HG02943 (cell line): ENCODE results near the gene NAALADL2.
"Not testable (repeated sequence)": the region's sequence is repeated elsewhere in the genome, so short reads cannot be mapped to it uniquely, and the experiment has no call there.

Experiments
- ATAC-seq: cut with Tn5 transposase; IDR thresholded peaks from one replicate; pipeline ENCODE4 v1.9.1; 2021; ENCODE audit warnings: mild to moderate bottlenecking, low read depth, moderate library complexity; ENCODE audit not compliant: unreplicated experiment

The NAALADL2 gene

DNA sequence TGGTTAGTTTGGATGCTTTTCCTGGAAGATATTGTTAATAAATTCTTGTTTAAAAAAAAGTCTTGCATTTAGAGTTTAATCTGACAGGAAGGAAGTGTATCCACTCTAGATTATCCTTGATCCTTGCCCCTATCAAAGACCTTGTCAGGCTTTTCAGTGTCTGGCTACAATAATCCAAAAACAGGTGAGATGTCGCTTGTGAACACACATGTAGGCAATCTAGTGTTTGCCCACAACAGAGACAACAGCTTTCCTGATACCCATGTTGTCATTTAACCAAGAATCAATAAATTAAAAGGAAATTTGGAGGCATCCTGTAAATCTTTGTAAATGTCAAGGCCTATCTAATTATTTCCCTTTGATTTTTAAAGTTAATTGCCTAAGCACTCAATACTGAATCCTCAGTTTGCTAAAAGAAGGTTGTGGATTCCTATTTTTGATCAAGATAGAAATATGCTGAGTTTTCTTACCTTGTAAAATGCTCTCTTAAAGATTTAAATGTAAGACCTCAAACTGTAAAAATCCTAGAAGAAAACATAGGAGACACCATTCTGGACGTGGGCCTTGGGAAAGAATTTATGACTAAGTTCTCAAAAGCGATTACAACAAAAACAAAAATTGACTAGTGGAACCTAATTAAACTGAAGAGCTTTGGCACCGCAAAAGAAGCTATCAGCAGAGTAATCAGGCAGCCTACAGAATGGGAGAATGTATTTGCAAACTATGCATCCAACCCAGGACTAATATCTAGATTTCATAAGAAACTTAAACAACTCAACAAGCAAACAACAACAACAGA, 207.7 kb downstream of the NAALADL2 start:
- no peak for ATAC-seq

DNA sequence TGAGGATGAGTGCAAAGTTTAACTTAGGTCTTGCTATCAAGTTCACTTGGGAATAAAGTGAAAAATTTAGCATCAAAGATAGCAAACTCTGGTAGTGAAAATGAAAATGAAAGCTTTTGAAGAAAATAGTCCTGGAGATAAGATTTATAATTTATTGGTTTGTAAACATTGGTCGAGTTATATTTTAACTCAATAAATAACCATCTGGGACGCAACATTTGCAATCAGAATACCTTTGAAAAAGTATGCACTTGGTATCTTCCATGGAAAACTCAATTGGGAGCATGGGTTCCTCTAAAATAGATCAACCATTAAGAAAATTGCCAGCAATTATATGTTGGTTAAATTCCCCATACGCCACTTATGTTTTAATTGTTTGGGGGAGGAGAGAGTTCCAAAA, 209.5 kb downstream of the NAALADL2 start:
- ATAC-seq, result no peak

DNA sequence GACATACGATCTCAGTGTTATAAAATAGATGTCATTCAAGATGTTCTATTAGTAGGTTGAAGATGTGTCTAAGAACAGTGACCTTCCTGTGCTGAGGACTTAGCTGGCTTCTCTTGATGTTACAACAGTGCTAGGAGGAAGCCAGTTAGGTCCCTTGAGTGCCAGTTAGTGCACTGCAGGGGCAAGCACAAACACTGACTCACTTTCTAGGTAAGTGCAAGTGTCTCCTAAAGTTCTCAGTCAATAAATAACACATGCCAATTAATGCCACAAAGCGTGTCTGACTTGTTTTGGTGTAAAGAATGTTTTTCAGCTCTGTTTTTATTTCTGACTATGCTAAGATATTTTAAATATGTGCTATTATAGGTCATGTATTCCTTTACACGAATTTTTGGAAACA, 211.8 kb downstream of the NAALADL2 start:
- no peak for ATAC-seq

DNA sequence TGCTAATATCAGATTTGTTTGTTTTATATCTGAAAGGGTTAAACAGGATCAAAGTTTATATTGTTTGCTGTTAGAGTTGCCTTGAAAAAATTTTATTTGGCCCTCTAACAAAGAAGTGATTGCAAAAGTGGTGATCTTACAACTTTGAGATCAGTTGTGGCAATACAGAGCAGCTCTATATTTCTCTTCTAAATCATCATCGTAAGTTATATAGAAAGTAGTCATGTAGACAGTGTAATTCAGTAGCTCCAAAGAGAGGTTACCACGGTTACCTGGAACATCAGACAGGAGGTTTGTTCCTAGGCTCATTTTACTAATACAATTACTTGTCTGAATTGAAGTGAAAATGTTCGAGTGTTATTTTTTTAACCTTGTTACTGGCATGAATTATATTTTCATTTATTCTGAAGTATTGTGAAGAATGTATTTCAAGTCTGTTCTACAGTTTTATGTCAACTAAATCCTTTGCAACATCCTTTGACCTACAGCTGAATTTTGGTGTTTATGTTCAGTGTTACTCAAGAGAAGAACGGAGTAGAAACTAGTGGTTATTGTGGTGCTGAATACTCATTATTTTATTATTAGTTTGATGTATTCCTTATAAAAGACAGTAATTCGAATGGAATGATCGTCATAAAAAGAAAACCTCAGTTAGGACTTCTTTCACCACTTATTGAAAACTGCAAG, 214.2 kb downstream of the NAALADL2 start:
- ATAC-seq, result no peak

DNA sequence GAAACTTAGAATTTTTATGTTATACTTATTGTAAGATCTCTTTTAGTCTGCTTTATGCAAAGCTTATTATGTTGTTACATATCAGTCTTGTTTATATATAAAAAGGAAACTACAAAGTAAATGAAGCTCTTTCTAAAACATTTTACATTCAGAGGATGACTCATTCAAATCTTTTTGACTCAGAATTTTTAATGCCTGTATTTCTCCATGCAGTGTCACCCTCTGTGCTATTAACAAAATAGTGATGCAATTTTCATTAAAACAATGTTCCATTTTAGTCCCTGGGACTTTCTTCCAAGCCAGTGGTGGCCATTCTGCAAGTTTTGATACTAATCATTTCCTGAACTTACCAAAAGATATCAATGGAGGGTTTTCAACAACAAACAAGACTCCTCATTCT, 216.1 kb downstream of the NAALADL2 start:
- ATAC-seq, result no peak

DNA sequence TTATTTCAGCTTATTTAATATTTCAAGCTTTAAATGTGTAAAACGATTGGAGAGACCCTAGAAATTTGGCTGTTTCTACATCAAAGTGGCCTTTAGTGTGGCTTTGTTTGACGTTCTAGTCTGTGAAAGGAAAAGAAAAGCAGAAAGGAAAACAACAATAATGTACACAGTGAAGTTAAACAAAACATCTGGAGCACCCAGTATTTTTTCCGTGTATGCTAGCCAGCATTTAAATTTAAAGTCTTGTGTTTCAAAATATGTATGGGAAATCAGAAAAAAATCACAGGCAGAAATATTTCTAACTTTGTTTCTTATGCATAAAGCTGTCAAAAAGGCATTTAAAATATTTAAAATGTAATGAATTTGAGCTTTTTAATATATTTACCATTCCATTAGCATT, 218.1 kb downstream of the NAALADL2 start:
- ATAC-seq, result no peak

DNA sequence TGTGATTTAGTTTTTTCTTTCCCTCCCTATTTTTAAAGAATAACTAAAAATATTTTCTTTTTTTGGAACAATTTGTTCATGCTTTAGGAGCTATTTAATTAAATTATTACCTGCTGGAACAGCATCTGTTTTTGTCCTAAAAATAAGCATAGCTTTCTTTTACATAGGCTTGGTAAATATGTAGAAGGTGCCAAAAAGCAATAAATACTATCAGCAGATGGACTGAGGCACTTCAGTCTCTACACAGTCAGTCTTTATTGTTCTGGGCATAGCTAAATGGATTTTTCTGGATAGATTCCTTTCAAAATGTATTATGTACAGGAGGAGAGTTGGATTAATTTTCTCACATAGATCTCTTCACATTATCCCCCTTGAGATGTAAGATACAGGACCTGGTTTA, 223.5 kb downstream of the NAALADL2 start:
- no peak for ATAC-seq

DNA sequence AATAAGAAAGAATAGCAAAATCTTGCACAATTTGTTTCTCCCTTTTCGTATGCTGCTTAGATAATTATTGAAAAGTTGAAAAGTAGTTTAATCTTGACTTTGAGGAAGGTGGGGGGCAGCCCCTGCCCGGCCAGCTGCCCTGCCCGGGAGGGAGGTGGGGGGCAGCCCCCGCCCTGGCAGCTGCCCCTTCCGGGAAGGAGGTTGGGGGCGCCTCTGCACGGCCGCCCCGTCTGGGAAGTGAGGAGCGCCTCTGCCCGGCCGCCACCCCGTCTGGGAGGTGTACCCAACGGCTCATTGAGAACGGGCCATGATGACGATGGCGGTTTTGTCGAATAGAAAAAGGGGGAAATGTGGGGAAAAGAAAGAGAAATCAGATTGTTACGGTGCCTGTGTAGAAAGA, 228.0 kb downstream of the NAALADL2 start:
- ATAC-seq, result not testable (repeated sequence)

DNA sequence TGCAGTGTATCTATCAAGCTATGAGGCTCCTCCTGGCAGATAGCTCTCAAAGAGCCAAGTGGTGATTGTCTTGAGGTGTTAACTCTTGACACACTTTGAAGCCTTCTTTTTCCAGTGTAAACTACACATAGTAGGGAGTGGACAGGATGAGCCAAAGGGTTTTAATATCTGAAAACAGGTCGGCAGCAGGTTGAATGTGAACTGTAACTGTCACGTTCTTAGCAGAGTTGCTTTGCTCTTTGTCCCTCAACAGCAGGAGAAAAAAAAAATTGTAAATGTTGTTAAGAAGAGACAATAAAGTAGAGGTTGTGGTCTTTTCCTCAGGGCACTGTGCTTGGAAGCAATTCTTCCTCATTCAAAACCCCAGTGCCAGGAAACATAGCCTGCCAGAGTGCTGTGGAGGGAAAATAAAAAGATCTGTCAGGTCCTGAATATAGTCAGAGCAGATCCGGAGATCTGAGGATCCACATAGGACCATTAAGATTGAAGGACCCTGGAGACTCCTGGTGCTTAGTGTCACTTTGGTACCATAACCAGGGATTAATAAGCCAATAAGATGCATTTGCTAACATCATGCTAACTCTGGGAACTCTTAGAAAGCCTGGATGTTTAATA, 229.7 kb downstream of the NAALADL2 start:
- no peak for ATAC-seq

DNA sequence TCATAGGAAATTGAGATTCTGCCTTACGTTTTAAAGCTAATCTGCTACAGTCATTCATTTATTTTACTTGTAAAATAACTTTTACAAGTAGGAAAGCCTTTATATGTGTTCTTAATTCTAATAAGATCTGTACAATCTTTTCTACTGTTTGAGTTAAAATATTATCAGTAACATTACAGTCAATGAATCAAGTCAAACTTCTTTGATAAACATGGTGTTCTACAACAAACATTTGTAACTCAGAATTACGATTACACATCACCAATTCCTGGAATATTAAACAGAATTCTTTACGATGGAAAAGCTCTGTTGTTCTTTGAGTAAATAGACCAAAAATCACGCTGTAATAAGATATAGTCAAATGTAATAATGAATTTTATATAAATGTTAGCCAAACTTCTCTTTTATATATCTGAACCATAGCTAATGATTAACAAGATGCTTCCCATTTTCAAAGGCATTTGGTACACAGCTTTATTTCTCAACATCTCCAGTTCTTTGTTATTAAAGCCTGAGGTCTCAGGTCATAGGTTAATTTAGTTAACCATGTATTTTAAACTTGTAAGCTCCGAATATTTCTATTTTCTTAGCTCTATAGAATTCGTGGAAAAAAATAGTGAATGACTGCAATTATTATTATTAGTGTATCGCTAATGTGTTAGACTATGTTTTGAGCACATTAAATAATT, 232.4 kb downstream of the NAALADL2 start:
- ATAC-seq, result no peak

DNA sequence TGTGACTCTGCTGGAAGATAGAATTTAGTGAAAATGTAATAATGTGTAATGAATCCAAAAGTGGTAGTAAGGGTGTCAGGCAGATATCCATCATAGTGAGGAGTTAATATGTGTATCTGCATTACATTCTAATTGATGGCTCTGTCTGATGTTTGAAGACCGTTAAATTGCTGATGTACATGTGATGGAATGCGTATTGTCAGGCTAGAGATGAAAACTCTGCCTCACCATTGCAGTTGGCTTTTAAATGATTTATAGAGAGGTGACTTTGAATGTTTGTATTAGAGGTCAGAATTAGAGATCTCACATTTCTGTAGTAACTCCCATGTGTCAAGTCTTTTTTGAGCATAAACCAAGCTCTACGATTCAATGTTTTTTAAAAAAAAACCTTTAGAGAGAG, 234.6 kb downstream of the NAALADL2 start:
- no peak for ATAC-seq

DNA sequence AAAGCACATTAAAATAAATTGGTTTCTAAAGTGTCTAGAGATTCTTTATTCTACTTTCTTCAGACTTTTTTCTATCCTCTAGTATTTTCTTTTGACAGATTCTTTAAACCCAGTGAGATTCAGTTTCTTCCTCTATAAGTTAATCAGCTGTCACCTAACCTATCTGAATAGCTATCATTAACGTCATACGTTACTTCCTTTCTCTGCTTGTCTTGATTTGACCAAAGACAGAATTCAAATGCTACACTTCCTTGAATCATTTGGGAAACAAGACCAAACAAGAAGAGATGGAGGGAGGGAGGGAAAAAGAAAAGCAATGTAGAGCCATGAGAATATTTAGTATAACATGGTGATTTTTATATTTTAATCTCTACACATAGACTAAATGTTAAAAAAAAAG, 235.2 kb downstream of the NAALADL2 start:
- ATAC-seq, result no peak

DNA sequence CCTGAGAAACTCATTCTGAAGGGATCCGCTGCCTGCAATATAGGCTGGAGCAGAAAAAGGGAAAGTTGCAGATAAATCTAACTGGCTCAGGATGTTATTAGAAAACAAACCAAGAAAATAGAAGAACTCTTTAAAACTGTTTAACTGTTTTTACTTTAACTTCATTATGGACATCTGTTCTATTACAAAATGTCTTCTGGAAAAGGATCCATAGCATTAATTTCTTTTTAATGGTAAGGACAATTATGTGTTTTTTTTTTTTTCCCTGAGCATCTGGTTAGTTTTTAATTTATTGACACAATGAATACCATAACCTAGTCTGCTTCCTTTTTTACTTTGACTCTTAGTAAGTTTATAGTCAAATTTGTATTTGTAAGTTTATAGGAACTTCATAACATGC, 239.5 kb downstream of the NAALADL2 start:
- no peak for ATAC-seq

DNA sequence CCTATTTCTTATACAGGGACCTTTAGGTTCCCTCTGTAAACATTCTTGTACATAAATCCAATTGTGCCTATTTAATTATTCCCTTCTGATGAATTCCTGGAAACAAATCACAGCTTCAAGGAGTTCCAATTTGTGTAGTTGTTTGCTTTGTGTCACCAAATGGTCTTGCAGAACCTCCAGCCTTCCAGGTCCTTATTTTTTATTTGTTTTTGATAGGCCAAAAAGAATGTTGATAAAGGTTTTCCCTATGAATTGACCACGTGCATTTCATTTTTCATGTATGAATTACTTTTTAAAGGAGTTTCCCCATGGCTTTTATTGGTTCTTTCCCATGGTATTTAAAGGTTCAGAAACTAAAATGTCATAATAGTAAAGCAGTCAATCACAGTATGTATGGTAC, 243.0 kb downstream of the NAALADL2 start:
- no peak for ATAC-seq

DNA sequence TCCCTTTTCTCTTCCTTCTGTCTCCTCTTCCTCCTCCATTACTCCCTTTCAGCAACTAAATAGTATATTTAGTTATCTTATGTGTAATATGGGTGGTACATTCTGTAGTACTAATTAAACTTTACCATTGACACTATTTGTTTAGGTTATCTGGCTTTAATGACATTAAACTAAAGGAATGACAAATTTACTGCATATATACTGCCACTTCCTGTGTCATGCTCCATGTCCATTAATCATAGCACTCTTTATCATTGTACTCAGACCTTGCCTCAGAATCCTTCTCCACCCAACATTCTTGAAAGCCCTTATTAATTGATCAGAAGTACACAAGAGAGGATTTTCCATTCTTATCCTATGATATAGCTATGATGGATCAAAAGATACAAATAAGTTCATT, 244.2 kb downstream of the NAALADL2 start:
- no peak for ATAC-seq

DNA sequence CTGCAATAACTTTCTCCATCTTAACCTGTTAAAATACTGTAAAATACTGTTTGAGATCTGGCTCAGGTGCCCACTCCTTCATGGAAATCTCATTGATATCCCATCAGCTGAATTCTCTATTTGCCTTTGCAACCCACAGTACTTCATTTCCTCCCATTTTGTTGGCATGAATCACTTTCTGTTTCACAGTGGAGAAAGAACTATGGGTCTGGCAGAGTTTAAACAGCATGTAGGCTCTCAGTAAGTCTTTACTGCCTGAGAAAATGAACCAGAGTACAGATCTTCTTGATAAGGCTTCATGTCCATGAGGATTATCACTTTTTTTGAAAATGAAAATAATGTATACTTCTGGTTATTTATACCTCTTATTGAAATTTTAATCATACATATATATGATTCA, 245.9 kb downstream of the NAALADL2 start:
- ATAC-seq, result no peak

DNA sequence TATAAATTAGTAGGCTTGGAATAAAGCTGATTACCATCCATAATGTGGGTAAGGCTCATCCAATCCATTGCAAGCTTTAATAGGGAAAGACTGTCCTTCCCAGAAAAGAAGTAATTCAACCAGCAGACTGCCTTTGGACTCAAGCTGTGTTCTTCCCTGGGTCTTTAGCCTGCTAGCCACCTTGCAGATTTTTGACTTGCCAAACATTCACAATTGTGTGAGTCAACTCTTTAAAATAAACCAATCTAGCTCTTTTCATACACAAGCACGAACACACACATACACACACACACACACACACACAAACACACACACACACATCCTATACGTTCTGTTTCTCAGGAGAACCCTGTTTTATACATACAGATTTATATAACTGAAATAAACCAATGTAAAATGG, 248.1 kb downstream of the NAALADL2 start:
- no peak for ATAC-seq

DNA sequence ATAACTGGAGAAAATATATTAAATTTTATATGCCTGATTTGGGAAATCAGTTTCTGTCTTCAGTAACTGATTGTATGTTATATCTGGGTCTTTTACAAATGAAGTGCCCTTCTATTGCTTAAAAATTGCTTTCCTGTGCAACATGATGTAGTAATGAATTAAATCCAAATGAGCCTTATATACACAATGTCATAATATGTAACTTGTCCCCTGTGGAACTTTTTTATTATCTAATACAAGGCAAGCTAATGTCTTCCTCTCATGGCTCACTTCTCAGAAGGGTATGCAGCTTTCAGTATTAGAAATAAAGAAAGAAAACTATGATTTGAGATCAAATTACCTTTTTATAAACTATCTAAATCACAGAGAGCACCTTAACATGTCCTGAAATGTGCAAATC, 248.9 kb downstream of the NAALADL2 start:
- ATAC-seq, result no peak

DNA sequence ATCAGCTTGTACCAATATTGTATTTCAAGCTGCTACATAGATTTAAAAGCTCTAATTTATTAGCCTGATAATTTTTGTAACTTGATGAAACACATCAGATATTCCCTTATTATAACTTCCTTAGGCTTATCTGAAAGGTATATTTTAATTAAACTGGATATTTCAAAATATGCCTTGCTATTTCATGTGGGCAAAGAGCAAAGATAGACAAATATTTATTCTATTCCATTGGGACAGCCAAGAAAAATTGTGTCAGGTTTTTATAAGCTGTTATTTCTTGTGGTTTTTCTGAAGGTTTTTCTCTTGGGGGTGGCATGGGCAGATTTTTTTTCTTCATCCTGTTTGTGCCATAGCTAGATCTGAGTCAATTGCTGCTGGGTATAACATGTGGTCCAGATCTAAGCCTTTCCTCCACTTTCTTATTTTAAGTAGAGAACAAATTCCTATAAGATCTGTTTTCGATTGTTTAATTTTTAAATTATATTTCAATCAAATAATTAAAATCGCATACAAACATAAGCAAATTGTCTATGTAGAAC, 249.5 kb downstream of the NAALADL2 start:
- ATAC-seq, result no peak

DNA sequence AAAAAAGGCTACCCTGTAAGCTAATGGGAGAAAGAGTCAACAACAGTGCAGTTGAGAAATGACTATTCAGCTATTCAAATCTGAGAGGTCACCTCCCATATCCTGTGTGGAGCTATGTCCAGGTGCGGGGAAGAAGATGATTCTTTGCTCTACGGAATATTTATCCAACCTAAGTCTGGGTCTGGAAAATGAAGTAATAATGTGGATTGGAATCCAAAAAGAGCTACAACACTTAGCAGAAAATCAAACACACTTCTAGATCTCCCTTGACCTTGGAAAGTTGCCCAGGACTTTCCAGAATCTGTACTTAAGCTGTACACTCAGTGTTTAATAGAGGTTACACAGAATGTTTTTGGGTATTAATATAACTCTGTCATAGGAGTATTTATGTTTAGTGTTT, 251.9 kb downstream of the NAALADL2 start:
- no peak for ATAC-seq

DNA sequence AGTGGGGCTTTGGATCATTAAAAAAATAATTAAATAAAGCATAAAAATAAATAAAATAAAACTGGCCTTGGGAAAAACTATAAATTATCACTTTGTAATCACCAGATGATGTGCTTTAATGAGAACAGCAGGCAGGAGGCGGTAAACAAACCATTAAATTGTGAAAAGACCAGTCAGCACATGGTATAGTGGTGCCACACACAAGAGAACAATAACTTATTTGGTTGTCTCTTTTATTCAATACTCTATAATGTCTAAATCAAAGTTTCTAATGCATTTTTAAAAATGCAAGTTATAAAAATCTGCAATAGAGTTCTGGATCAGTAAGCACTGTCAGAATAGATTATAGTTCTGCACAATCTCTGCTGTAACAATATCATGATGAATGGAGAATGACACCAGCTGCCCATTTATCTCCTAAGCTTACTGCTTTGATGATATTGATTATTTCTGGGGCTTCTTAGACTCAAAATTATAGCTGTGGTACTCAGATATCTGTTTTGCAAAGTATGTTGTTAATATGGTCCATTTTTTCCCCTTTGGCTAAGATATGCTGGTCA, 259.3 kb downstream of the NAALADL2 start:
- ATAC-seq, result no peak
